NCI-H82 treated with DMSO at 0.1 percent for 48 hours (cell line): ENCODE data around the gene PNMT.
"Not testable (repeated sequence)": the region's sequence is repeated elsewhere in the genome, so short reads cannot be mapped to it uniquely, and the experiment has no call there.

Experiments
- DNase-seq: peaks from one replicate; lab custom pipeline; 2025; ENCODE audit not compliant: unreplicated experiment; lab: John Stamatoyannopoulos, UW

The PNMT gene

GRCh38 chr17:39684369-39685192, 16.3 kb downstream of the PNMT start:
- DNase-seq: no peak

GRCh38 chr17:39687101-39687545, 18.9 kb downstream of the PNMT start:
- peak; percentile 53 for DNase-seq

GRCh38 chr17:39687546-39688474, 19.6 kb downstream of the PNMT start, which contains the start of gene PGAP3:
Gene PGAP3, minus strand, starts transcription at chr17:39688057. Its CDS starts 43 bp downstream, at chr17:39688014.
- peak; percentile 93 for DNase-seq

GRCh38 chr17:39688475-39688835, 20.2 kb downstream of the PNMT start:
- DNase-seq: no peak

- DNase-seq: no peak
Observed at GRCh38 chr17:39688945-39689344, 20.7 kb downstream of the PNMT start.

- no peak for DNase-seq
Observed at GRCh38 chr17:39694593-39694992, 26.3 kb downstream of the PNMT start.

GRCh38 chr17:39695089-39695474, 26.8 kb downstream of the PNMT start:
- DNase-seq: no peak

- DNase-seq: no peak
Observed at GRCh38 chr17:39696731-39697130, 28.5 kb downstream of the PNMT start.

- DNase-seq: no peak
Observed at GRCh38 chr17:39697961-39698360, 29.7 kb downstream of the PNMT start.

- not testable (repeated sequence) for DNase-seq
Observed at GRCh38 chr17:39699157-39699817, 31.0 kb downstream of the PNMT start.

GRCh38 chr17:39699818-39700147, 31.5 kb downstream of the PNMT start, which contains the start of gene ERBB2:
Gene ERBB2, plus strand, starts transcription at chr17:39700064. Its CDS starts 175 bp downstream, at chr17:39700239.
- no peak for DNase-seq

- no peak for DNase-seq
Observed at GRCh38 chr17:39700148-39700987, 32.1 kb downstream of the PNMT start.

- DNase-seq: no peak
Observed at GRCh38 chr17:39701012-39701783, 32.9 kb downstream of the PNMT start.

GRCh38 chr17:39701784-39702422, 33.6 kb downstream of the PNMT start:
- no peak for DNase-seq

- DNase-seq: no peak
Observed at GRCh38 chr17:39702901-39703893, 34.9 kb downstream of the PNMT start.

GRCh38 chr17:39703913-39704312, 35.7 kb downstream of the PNMT start:
- no peak for DNase-seq

GRCh38 chr17:39704821-39705551, 36.7 kb downstream of the PNMT start:
- DNase-seq: no peak
